PC-3 (cell line): Measurements from ENCODE around the gene EMC9.

ENCODE experiments used
- EZH2 ChIP-seq: fragments of 300-600 bp; sonication (generic); IDR thresholded peaks from one replicate; pipeline ENCODE4 v1.6.1; 2017; ENCODE audit warnings: antibody characterized with exemption, mild to moderate bottlenecking, low read length; ENCODE audit not compliant: unreplicated experiment
- EZH2phosphoT487 ChIP-seq: fragments of 300-600 bp; sonication (generic); IDR thresholded peaks from 2 replicates; pipeline ENCODE4 v1.6.1; 2018; ENCODE audit warnings: mild to moderate bottlenecking, antibody characterized with exemption, low read length, borderline replicate concordance
- TF ChIP-seq, protein P1 (sequence below): fragments of 300-600 bp; sonication (generic); conservative IDR thresholded peaks from 2 replicates; pipeline ENCODE4 v1.5.1; 2017; ENCODE audit warnings: antibody characterized with exemption, low read depth, mild to moderate bottlenecking, low read length

- TF ChIP-seq, protein P1, sequence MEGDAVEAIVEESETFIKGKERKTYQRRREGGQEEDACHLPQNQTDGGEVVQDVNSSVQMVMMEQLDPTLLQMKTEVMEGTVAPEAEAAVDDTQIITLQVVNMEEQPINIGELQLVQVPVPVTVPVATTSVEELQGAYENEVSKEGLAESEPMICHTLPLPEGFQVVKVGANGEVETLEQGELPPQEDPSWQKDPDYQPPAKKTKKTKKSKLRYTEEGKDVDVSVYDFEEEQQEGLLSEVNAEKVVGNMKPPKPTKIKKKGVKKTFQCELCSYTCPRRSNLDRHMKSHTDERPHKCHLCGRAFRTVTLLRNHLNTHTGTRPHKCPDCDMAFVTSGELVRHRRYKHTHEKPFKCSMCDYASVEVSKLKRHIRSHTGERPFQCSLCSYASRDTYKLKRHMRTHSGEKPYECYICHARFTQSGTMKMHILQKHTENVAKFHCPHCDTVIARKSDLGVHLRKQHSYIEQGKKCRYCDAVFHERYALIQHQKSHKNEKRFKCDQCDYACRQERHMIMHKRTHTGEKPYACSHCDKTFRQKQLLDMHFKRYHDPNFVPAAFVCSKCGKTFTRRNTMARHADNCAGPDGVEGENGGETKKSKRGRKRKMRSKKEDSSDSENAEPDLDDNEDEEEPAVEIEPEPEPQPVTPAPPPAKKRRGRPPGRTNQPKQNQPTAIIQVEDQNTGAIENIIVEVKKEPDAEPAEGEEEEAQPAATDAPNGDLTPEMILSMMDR: no peak
- TF ChIP-seq EZH2: no peak
- no peak for TF ChIP-seq EZH2phosphoT487
These were observed 5.1 kb upstream of the EMC9 start, which contains the start of gene PSME2 for GRCh38 chr14:24146453-24146977.
